HepG2 (cell line): ENCODE measurements around the gene LRP1B.

ENCODE experiments used
- FOXM1 ChIP-seq: sonication (generic); formaldehyde crosslinking; IDR thresholded peaks from 2 replicates; pipeline ENCODE4 v1.5.0; 2020; ENCODE audit warnings: missing genetic modification reagents
- MAX ChIP-seq: IDR thresholded peaks from 2 replicates; pipeline ENCODE4 v1.6.1; 2012; ENCODE audit warnings: inconsistent platforms
- YY1 ChIP-seq: IDR thresholded peaks from 2 replicates; pipeline ENCODE4 v1.6.1; 2011; ENCODE audit warnings: low read length, low read depth, moderate library complexity, mild to moderate bottlenecking; ENCODE audit not compliant: insufficient read depth, insufficient replicate concordance

DNA sequence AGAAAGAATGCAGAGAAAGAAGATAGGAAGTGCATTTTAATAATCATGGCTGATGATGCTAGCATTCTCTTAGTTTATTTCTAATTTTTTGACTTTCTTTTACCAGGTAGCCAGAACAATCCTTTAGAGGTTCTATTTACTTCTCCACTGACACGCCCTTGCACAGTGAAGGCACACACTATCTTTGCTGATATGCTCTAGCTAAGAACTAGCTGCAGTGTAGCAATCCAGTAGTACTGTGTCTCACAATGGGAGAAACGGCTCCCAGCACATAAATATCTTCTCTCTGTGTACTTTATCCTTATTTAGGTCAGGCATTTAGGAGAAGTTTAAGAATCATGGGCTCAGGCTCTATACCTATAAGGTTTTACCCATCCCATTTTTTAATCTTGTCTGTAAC lies 1005.4 kb downstream of the LRP1B start:
- TF ChIP-seq FOXM1 (CRISPR knock-in tag) = no peak
- no peak for TF ChIP-seq YY1
- TF ChIP-seq MAX = no peak
